LNCaP clone FGC (cell line): ENCODE data around the gene FA2H.

ENCODE experiments used
- DNase-seq: peaks from one replicate; pipeline ENCODE4 v3.0.0-alpha.2; 2011; ENCODE audit warnings: low read depth
- H3K4me3 ChIP-seq: 2 replicates; pipeline ENCODE4 v1.5.1; 2011; ENCODE audit warnings: mild to moderate bottlenecking, low read depth, low read length, control low read depth
- TF ChIP-seq, protein P1 (sequence below): IDR thresholded peaks from 2 replicates; pipeline ENCODE4 v1.5.1; 2012; ENCODE audit warnings: mild to moderate bottlenecking; ENCODE audit not compliant: control insufficient read depth, insufficient read depth; ENCODE audit errors: extremely low read depth

Gene FA2H

DNA sequence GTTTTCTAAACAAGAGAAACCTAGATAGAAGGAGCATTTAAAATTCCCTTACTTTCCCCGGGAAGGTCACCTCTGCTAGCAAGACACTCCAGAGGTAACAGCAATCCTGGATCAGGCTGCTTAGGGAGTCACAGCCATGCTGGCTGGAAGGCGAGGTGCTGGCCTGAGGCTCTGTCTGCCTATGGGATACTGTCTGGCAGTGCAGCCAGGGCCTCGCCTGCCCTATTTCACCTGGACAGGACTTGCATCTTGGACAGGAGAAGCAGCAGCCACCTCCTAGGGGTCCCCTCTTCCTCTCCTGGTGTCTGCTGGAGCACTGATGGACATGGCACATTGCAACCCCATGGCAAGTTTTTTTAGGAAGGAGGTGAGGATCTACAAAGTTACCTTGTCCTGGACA, 15.1 kb downstream of the FA2H start:
- TF ChIP-seq, protein P1, sequence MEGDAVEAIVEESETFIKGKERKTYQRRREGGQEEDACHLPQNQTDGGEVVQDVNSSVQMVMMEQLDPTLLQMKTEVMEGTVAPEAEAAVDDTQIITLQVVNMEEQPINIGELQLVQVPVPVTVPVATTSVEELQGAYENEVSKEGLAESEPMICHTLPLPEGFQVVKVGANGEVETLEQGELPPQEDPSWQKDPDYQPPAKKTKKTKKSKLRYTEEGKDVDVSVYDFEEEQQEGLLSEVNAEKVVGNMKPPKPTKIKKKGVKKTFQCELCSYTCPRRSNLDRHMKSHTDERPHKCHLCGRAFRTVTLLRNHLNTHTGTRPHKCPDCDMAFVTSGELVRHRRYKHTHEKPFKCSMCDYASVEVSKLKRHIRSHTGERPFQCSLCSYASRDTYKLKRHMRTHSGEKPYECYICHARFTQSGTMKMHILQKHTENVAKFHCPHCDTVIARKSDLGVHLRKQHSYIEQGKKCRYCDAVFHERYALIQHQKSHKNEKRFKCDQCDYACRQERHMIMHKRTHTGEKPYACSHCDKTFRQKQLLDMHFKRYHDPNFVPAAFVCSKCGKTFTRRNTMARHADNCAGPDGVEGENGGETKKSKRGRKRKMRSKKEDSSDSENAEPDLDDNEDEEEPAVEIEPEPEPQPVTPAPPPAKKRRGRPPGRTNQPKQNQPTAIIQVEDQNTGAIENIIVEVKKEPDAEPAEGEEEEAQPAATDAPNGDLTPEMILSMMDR, result no peak
- H3K4me3 ChIP-seq, result no peak overlapping the region
- no peak for DNase-seq

GRCh38 chr16:74758801-74759200, 15.8 kb downstream of the FA2H start:
- DNase-seq, result no peak
- H3K4me3 ChIP-seq, result no peak overlapping the region
- TF ChIP-seq, protein P1, result no peak

DNA sequence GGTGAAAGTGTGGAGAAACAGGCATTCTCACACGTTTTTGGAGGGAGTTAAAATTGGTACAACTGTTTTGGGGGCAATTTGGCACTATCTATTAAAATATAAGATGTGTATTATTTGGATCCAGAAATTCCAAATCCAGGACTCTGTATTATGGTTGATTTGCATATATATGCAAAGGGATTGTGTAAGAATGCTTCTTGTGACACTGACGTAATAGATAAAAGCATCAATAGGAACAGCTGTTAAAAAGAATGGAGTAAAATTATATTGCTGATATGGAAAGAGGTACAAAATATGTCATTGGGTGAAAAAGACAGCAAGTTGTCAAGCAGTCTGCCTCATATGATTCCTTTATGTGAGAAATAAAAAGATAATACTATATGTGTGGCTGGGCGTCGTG, 17.3 kb downstream of the FA2H start:
- H3K4me3 ChIP-seq, result no peak overlapping the region
- TF ChIP-seq, protein P1, result no peak
- DNase-seq, result no peak

DNA sequence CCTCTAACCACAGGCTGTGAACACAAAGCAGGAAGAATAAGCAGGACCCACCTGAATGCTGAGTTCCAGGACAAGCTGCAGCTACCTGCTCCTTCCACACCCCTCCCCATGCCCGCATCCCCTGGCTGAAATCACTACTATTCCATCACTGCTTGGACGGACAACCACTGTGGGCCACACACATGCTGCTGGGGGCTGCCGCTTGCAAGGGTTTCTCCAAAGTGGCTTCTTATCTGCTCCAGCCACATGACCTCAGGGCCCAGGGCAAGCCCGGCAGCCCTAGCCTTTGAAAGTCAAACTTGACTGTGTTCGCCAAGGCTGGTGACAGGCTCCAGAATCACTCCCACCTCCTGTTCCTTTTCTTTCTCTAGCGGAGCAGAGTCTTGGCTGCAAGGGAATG, 18.4 kb downstream of the FA2H start:
- TF ChIP-seq, protein P1, result no peak
- H3K4me3 ChIP-seq, result no peak overlapping the region
- DNase-seq, result no peak

DNA sequence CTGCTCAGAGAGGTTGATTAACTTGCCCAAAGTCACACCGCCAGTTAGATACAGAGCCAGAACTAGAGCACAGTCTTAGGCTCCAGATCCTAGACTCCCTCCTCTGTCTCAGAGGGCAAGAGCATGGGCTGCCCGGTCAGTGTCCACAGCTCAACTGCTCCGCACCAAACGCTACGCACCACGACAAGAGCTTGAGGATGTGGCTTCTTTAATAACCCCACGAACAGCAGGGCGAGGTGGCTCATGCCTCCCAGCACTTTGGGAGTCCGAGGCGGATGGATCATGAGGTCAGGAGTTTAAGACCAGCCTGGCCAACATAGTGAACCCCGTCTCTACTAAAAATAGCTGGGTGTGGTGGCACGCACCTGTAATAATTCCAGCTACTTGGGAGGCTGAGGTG, 21.4 kb downstream of the FA2H start:
- H3K4me3 ChIP-seq, result no peak overlapping the region
- no peak for DNase-seq
- TF ChIP-seq, protein P1, result no peak

DNA sequence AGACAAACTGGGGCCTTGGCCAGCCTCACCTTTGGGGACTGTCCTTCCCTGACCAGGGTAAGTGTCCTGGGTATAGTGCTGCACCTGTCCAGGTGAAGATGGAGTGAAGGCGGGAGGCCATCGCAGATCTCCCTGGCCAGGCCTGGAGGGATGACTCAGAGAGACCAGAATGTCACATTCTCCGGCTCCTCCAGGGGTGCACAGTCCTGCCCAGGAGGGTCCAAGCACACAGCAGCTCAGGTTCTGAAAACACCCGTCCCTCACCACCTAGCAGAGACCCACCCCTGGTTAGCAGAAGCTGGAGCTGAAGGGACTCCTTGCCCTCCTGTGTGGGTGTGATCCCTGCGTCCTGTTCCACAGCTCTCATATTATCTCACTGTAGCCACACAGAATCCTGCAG, 21.9 kb downstream of the FA2H start:
- TF ChIP-seq, protein P1, result no peak
- no peak overlapping the region for H3K4me3 ChIP-seq
- DNase-seq, result no peak

- H3K4me3 ChIP-seq, result no peak overlapping the region
- no peak for DNase-seq
- TF ChIP-seq, protein P1, result no peak
Measured at GRCh38 chr16:74752258-74752657, 22.4 kb downstream of the FA2H start.
